Dedifferentiated amniotic fluid mesenchymal stem cell (primary cell): Measurements from ENCODE around the gene KIAA1671.

Source experiments
- DNase-seq: peaks from one replicate; pipeline ENCODE4 v3.0.0-alpha.2; 2016; ENCODE audit errors: extremely low spot score

KIAA1671 gene

GRCh38 chr22:25014896-25015755 lies 62.6 kb downstream of the KIAA1671 start:
- DNase-seq, result no peak

DNA sequence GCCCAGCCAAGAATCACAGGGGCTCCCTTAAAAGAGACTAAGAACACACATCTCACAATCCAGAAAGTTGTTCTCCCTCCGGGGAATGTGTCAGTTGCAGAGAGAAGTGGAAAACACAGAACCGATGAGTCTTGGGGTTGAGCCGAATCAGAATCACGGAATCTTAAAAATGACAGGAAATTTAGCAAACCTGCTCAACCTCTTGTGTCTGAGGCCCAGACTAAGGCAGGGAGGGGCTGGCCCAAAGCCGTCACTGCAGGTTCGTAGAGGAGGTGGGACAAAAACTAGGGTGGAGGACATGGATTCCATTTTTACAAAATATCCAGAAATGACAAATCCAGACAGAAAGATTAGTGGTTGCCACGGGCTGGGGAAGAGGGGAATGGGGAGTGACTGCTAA lies 63.8 kb downstream of the KIAA1671 start:
- no peak for DNase-seq

DNA sequence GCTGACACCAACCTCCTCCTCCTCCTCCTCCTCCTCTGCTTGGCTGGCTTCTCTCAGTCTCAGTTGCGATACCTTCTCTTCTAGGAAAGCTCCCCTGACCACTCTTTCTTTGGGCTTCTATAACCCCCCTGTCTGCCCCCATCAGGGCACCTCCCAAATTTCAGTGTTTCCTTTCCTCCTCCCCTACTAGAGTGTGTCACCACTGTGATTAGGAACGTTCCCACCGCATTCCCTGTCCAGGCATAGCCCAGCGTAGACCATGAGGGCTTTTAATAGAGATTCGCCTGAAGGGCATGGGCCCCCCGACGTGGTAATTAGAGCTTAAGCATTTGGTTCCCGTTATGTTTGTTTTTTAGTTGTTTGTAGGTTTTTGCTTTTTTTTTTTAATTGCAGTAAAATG lies 65.5 kb downstream of the KIAA1671 start:
- DNase-seq, result no peak

DNA sequence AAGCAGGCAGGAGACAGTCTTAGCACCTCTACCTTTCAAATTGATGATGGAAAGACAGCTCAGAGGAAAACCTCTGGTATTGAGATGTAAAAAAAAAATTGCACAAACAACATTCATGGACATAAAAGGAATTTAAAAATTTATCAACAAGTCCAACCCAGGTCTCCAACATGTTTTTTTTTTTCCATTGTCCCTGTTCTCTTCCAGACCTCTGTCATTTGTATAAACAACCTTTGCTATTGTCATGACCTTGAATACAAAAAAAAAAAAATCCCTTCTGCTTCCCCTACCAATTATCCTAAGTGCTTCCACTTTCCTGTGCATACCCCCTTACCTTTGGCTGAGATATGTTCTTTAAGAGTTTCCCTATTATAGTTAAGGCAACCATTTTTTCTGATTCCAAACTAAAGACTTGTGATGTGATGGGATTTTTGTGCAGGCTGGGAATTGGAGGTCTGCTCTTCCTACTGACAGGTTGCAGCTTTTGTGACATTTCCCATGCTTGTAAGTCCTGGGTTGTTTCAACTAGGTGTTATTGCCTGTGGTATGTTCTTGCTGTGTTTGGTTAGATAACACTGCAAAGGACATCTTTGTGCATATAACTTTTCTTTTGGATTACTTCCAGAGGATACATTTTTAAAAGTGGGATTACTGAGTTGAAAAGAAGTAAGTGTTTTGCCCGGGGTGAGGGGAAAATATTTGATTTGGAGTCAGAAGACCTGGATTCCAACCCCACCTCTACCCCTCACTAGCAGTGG lies 67.1 kb downstream of the KIAA1671 start:
- DNase-seq, result no peak

DNA sequence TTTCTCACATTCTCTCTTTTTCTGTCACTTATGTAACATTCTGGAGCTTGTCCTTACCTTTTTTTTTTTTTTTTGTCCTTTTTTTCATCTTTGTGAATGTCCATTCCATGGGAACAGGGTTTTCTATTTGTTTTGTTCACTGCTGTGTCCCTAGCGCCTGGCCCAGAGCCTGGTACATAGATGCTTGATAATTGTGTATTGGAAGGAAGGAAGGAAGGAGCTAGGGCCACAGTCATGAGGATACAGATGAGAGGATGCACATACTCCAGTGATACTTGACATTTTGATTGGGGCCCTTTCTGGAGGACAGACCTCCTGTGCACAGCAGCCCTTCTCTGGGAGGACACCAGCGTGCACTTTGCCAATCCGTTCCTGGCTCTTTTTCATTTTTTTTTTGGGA lies 68.9 kb downstream of the KIAA1671 start:
- no peak for DNase-seq

- DNase-seq, result no peak
These were observed 69.6 kb downstream of the KIAA1671 start for GRCh38 chr22:25021976-25022711.

- no peak for DNase-seq
These were observed 71.4 kb downstream of the KIAA1671 start for GRCh38 chr22:25023879-25024278.

- DNase-seq, result no peak
These were observed 72.4 kb downstream of the KIAA1671 start for GRCh38 chr22:25024895-25025294.

GRCh38 chr22:25025491-25026400 lies 73.2 kb downstream of the KIAA1671 start:
- peak; percentile 31 for DNase-seq

GRCh38 chr22:25027043-25027906 lies 74.8 kb downstream of the KIAA1671 start:
- DNase-seq, result no peak

GRCh38 chr22:25027959-25028840 lies 75.7 kb downstream of the KIAA1671 start:
- DNase-seq, result no peak

- DNase-seq, result no peak
These were observed 76.3 kb downstream of the KIAA1671 start for GRCh38 chr22:25028841-25029141.

DNA sequence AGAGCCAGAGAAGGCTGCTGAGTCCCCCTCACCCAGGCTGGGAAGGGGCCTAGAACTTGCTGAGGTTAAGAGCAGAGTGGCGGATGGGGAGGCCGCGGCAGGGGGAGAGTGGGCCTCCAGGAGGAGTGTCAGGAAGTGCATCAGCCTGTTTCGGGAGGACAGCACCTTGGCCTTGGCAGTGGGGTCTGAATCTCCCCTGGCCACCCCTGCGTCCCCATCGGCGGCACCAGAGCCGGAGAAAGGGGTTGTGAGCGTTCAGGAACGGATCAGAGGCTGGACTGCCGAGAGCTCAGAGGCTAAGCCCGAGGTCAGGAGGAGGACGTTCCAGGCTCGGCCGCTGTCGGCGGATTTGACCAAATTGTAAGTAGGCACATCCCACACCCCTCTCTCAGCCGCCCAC lies 76.7 kb downstream of the KIAA1671 start:
- no peak for DNase-seq

- no peak for DNase-seq
These were observed 78.1 kb downstream of the KIAA1671 start for GRCh38 chr22:25030636-25031035.

- DNase-seq, result no peak
These were observed 79.5 kb downstream of the KIAA1671 start for GRCh38 chr22:25032066-25032465.

- DNase-seq, result no peak
These were observed 83.2 kb downstream of the KIAA1671 start for GRCh38 chr22:25035715-25036114.

- DNase-seq, result no peak
These were observed 85.7 kb downstream of the KIAA1671 start for GRCh38 chr22:25038239-25038638.

DNA sequence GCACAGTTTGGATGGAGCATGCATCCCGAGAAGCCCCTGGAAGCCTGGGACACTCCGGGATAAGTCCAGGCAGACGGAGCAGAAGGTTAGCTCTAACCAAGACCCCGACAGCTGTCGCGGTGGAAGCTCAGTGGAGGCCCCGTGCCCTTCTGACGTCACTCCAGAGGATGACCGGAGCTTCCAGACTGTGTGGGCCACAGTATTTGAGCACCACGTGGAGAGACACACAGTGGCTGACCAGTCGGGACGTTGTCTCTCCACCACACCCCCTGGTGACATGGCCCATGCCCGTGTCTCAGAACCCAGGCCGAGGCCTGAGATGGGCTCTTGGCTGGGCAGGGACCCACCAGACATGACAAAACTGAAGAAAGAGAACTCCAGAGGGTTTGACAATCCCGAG lies 86.3 kb downstream of the KIAA1671 start:
- no peak for DNase-seq

DNA sequence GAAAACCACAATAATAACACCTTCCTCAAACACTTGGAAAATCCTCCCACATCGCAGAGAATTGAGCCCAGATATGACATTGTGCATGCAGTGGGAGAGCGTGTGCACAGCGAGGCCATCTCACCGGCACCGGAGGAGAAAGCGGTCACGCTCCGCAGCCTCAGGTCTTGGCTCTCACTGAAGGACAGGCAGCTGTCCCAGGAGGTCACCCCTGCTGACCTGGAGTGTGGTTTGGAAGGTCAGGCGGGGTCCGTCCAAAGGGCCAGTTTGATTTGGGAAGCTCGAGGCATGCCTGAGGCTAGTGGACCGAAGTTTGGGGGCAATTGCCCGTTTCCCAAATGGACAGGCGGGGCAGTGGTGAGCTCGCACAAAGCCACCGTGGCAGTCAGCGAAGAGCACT lies 86.7 kb downstream of the KIAA1671 start:
- DNase-seq, result no peak

GRCh38 chr22:25039754-25040153 lies 87.2 kb downstream of the KIAA1671 start:
- DNase-seq, result no peak
